ENCODE results near the gene FAT1.
"Not testable (repeated sequence)": the region's sequence is repeated elsewhere in the genome, so short reads cannot be mapped to it uniquely, and the experiment has no call there.

The FAT1 gene

GRCh38 chr4:186723292-186724057, at the start of gene FAT1:
Gene FAT1, minus strand, starts transcription at chr4:186723856. Its CDS starts 14,029 bp downstream, at chr4:186709827.
- peak within 1 kb of the TSS; percentile 49 to 79 (median 68) for H3K4me3 ChIP-seq
- H3K27ac ChIP-seq: peak within 1 kb of the TSS; percentile 56 to 95 (median 89)

- Histone ChIP-seq H3K4me3 (no peak overlapping the region), H3K27ac (no peak overlapping the region)
These were observed 49.4 kb upstream of the FAT1 start for GRCh38 chr4:186772936-186773487.

- H3K27ac ChIP-seq: no peak overlapping the region
- H3K4me3 ChIP-seq: no peak overlapping the region
These were observed 48.0 kb upstream of the FAT1 start for GRCh38 chr4:186771624-186772023.

GRCh38 chr4:186770481-186771175, 47.0 kb upstream of the FAT1 start:
- H3K4me3 ChIP-seq: no peak overlapping the region
- H3K27ac ChIP-seq: no peak overlapping the region

GRCh38 chr4:186767794-186768193, 44.1 kb upstream of the FAT1 start:
- H3K27ac ChIP-seq: no peak overlapping the region
- H3K4me3 ChIP-seq: no peak overlapping the region

GRCh38 chr4:186765673-186766546, 42.3 kb upstream of the FAT1 start:
- Histone ChIP-seq H3K27ac (no peak overlapping the region), H3K4me3 (no peak overlapping the region)

GRCh38 chr4:186765138-186765537, 41.5 kb upstream of the FAT1 start:
- Histone ChIP-seq H3K27ac (no peak overlapping the region), H3K4me3 (no peak overlapping the region)

GRCh38 chr4:186764457-186764856, 40.8 kb upstream of the FAT1 start:
- Histone ChIP-seq H3K4me3 (no peak overlapping the region), H3K27ac (no peak overlapping the region)

GRCh38 chr4:186762865-186763264, 39.2 kb upstream of the FAT1 start:
- Histone ChIP-seq H3K27ac (no peak overlapping the region), H3K4me3 (no peak overlapping the region)

- Histone ChIP-seq H3K4me3 (no peak overlapping the region), H3K27ac (no peak overlapping the region)
These were observed 38.7 kb upstream of the FAT1 start for GRCh38 chr4:186762361-186762760.

- H3K27ac ChIP-seq, H3K4me3 ChIP-seq: not testable (repeated sequence)
These were observed 38.3 kb upstream of the FAT1 start for GRCh38 chr4:186761956-186762355.

GRCh38 chr4:186761393-186761792, 37.7 kb upstream of the FAT1 start:
- H3K27ac ChIP-seq: no peak overlapping the region

GRCh38 chr4:186760576-186760975, 36.9 kb upstream of the FAT1 start:
- Histone ChIP-seq H3K27ac (no peak overlapping the region), H3K4me3 (no peak overlapping the region)

More at GRCh38 chr4:186761393-186761792, 37.7 kb upstream of the FAT1 start:
- no peak overlapping the region for H3K4me3 ChIP-seq

GRCh38 chr4:186759990-186760389, 36.3 kb upstream of the FAT1 start:
- Histone ChIP-seq H3K4me3 (no peak overlapping the region), H3K27ac (no peak overlapping the region)

- H3K4me3 ChIP-seq: no peak overlapping the region
- H3K27ac ChIP-seq: no peak overlapping the region
These were observed 35.5 kb upstream of the FAT1 start for GRCh38 chr4:186758929-186759682.

GRCh38 chr4:186757696-186758355, 34.2 kb upstream of the FAT1 start:
- no peak overlapping the region for H3K27ac ChIP-seq

GRCh38 chr4:186756550-186756949, 32.9 kb upstream of the FAT1 start:
- H3K27ac ChIP-seq, H3K4me3 ChIP-seq: not testable (repeated sequence)

More at GRCh38 chr4:186757696-186758355, 34.2 kb upstream of the FAT1 start:
- H3K4me3 ChIP-seq: no peak overlapping the region

Data from skin epidermis (tissue), 12 donors.